Renal pelvis (tissue), 4 donors: ENCODE measurements around the gene KDM4B. TPM values are rescaled to one million over a fixed set of nuclear protein-coding genes. Genes with fewer than 3 reads are reported as not detected.
"Not testable (repeated sequence)": the region's sequence is repeated elsewhere in the genome, so short reads cannot be mapped to it uniquely, and the experiment has no call there.

Experiments
- DNase-seq: peaks from one replicate; pipeline ENCODE4 v3.0.0-alpha.2; 2013
- polyA plus RNA-seq, 3 donors: library from polyadenylated mRNA; unstranded; fragments of 120-200 nt; gene quantifications; one replicate each; pipeline ENCODE4 v1.2.1, GENCODE V29; 2013; ENCODE audit not compliant: insufficient read length in 3 of 3

Gene KDM4B
- polyA plus RNA-seq, 3 donors: 26.8 to 31.8 (median 28.7) TPM

GRCh38 chr19:4962085-4962619 is 6.8 kb upstream of the KDM4B start:
- DNase-seq: no peak

- no peak for DNase-seq
Measured at GRCh38 chr19:4965061-4965460, 3.9 kb upstream of the KDM4B start.

GRCh38 chr19:4966591-4966990 is 2.3 kb upstream of the KDM4B start:
- DNase-seq: no peak

- DNase-seq: no peak
Measured at GRCh38 chr19:4967738-4968461, 1.0 kb upstream of the KDM4B start.

GRCh38 chr19:4969292-4969771 is 419 bp downstream of the KDM4B start:
- DNase-seq: no peak

- DNase-seq: no peak
Measured at GRCh38 chr19:4969772-4970531, 1.0 kb downstream of the KDM4B start.

- DNase-seq: no peak
Measured at GRCh38 chr19:4970558-4971423, 1.9 kb downstream of the KDM4B start.

GRCh38 chr19:4971424-4971793 is 2.5 kb downstream of the KDM4B start:
- DNase-seq: no peak

GRCh38 chr19:4971816-4972495 is 3.0 kb downstream of the KDM4B start:
- DNase-seq: no peak

- DNase-seq: no peak
Measured at GRCh38 chr19:4972509-4973230, 3.8 kb downstream of the KDM4B start.

- no peak for DNase-seq
Measured at GRCh38 chr19:4974880-4975469, 6.1 kb downstream of the KDM4B start.

GRCh38 chr19:4975601-4976000 is 6.7 kb downstream of the KDM4B start:
- DNase-seq: not testable (repeated sequence)

GRCh38 chr19:4976401-4977298 is 7.7 kb downstream of the KDM4B start:
- DNase-seq: no peak

GRCh38 chr19:4977299-4978174 is 8.6 kb downstream of the KDM4B start:
- no peak for DNase-seq

GRCh38 chr19:4979211-4979807 is 10.4 kb downstream of the KDM4B start:
- no peak for DNase-seq

- DNase-seq: no peak
Measured at GRCh38 chr19:4980067-4980466, 11.2 kb downstream of the KDM4B start.

- DNase-seq: no peak
Measured at GRCh38 chr19:4980838-4981680, 12.1 kb downstream of the KDM4B start.
